HepG2 (cell line): ENCODE results near the gene SLC25A23. TPM values are rescaled to one million over a fixed set of nuclear protein-coding genes. Genes with fewer than 3 reads are reported as not detected.

Experiments
- AKAP8 ChIP-seq: sonication (generic); formaldehyde crosslinking; IDR thresholded peaks from 2 replicates; pipeline ENCODE4 v1.5.1; 2020; ENCODE audit warnings: mild to moderate bottlenecking, missing genetic modification reagents
- ATF7 ChIP-seq, 2 experiments: fragments of 450-650 bp in 1 of 2; sonication (generic) in 1 of 2; formaldehyde crosslinking in 1 of 2; IDR thresholded peaks; 2 replicates each; pipeline versions ENCODE4 v1.4.0 to v1.6.1; 2016 to 2020; ENCODE audit warnings: antibody characterized with exemption in 1 of 2, mild to moderate bottlenecking in 1 of 2, missing genetic modification reagents in 1 of 2
- EP300 ChIP-seq, 3 experiments: sonication (generic) in 1 of 3; formaldehyde crosslinking in 1 of 3; IDR thresholded peaks; 2 replicates each; pipeline versions ENCODE4 v1.5.1 to v1.6.1; 2011 to 2020; ENCODE audit warnings: low read depth in 2 of 3, low read length in 2 of 3, borderline replicate concordance in 1 of 3, improper control_type of control experiment in 1 of 3, mild to moderate bottlenecking in 1 of 3, missing genetic modification reagents in 1 of 3, moderate library complexity in 1 of 3
- KDM2A ChIP-seq: sonication (generic); formaldehyde crosslinking; IDR thresholded peaks from 2 replicates; pipeline ENCODE4 v1.4.0; 2020; ENCODE audit warnings: low read depth, missing genetic modification reagents, borderline replicate concordance
- MZF1 ChIP-seq: sonication (generic); formaldehyde crosslinking; IDR thresholded peaks from 2 replicates; pipeline ENCODE4 v1.8.1; 2023; ENCODE audit warnings: mild to moderate bottlenecking, missing genetic modification reagents, borderline replicate concordance
- NFYC ChIP-seq: IDR thresholded peaks from 2 replicates; pipeline ENCODE4 v1.6.1; 2016; ENCODE audit warnings: missing genetic modification reagents, missing compliant biosample characterization
- SMYD3 ChIP-seq: sonication (generic); formaldehyde crosslinking; IDR thresholded peaks from 2 replicates; pipeline ENCODE4 v1.8.1; 2023; ENCODE audit warnings: mild to moderate bottlenecking, missing genetic modification reagents
- SNAPC5 ChIP-seq: sonication (generic); formaldehyde crosslinking; IDR thresholded peaks from 2 replicates; pipeline ENCODE4 v1.8.1; 2023; ENCODE audit warnings: mild to moderate bottlenecking, missing genetic modification reagents, borderline replicate concordance
- SOX13 ChIP-seq, 3 experiments: fragments of 450-650 bp in 1 of 3; sonication (generic) in 1 of 3; formaldehyde crosslinking in 1 of 3; IDR thresholded peaks in 2 of 3; conservative IDR thresholded peaks in 1 of 3; 2 replicates each; pipeline versions ENCODE4 v1.5.0 to v1.6.1; 2016 to 2020; ENCODE audit warnings: antibody characterized with exemption in 1 of 3, mild to moderate bottlenecking in 1 of 3, missing compliant biosample characterization in 1 of 3, missing genetic modification reagents in 1 of 3, moderate library complexity in 1 of 3
- TEF ChIP-seq: sonication (generic); formaldehyde crosslinking; IDR thresholded peaks from 2 replicates; pipeline ENCODE4 v1.5.0; 2020; ENCODE audit warnings: missing genetic modification reagents
- TSC22D2 ChIP-seq: sonication (generic); formaldehyde crosslinking; IDR thresholded peaks from 2 replicates; pipeline ENCODE4 v1.5.1; 2020; ENCODE audit warnings: missing genetic modification reagents, mild to moderate bottlenecking, borderline replicate concordance
- ZBTB46 ChIP-seq: sonication (generic); formaldehyde crosslinking; IDR thresholded peaks from 2 replicates; pipeline ENCODE4 v1.4.0; 2020; ENCODE audit warnings: mild to moderate bottlenecking, missing genetic modification reagents, borderline replicate concordance
- ZBTB49 ChIP-seq: sonication (generic); formaldehyde crosslinking; IDR thresholded peaks from 2 replicates; pipeline ENCODE4 v1.4.0; 2020; ENCODE audit warnings: missing genetic modification reagents, borderline replicate concordance
- ZFP36L2 ChIP-seq: sonication (generic); formaldehyde crosslinking; IDR thresholded peaks from 2 replicates; pipeline ENCODE4 v1.4.0; 2020; ENCODE audit warnings: missing genetic modification reagents
- ZNF224 ChIP-seq: sonication (generic); formaldehyde crosslinking; IDR thresholded peaks from 2 replicates; pipeline ENCODE4 v1.5.0; 2020; ENCODE audit warnings: mild to moderate bottlenecking, missing genetic modification reagents
- ZNF414 ChIP-seq: sonication (generic); formaldehyde crosslinking; IDR thresholded peaks from 2 replicates; pipeline ENCODE4 v1.5.0; 2020; ENCODE audit warnings: missing genetic modification reagents
- ZNF614 ChIP-seq: IDR thresholded peaks from 2 replicates; pipeline ENCODE4 v1.6.1; 2018; ENCODE audit warnings: missing biosample characterization, missing genetic modification reagents, inconsistent platforms, borderline replicate concordance
- ZNF770 ChIP-seq: sonication (generic); formaldehyde crosslinking; IDR thresholded peaks from 2 replicates; pipeline ENCODE4 v1.5.0; 2020; ENCODE audit warnings: mild to moderate bottlenecking, missing genetic modification reagents
- polyA plus RNA-seq, 8 experiments: library from polyadenylated mRNA; depleted of rRNA in 3 of 8; stranded (reverse) in 7 of 8; unstranded in 1 of 8; fragments of >200 nt; fragmentation: Illumina TruSeq in 4 of 8; extraction: Trizol in 4 of 8; gene quantifications; 2 replicates each; pipeline versions ENCODE4 v1.2.1 to v1.2.3, GENCODE V29; 2011 to 2016; ENCODE audit warnings: low read depth in 4 of 8, missing spikeins in 1 of 8, mixed read lengths in 1 of 8; ENCODE audit not compliant: insufficient read depth in 1 of 8
- total RNA-seq, 5 experiments: library from RNA; depleted of rRNA; stranded (reverse); fragments of >200 nt; fragmentation: Illumina TruSeq; extraction: Trizol; gene quantifications; 2 replicates each; pipeline ENCODE4 v1.2.3, GENCODE V29; 2016; ENCODE audit warnings: low read depth in 1 of 5

SLC25A23 gene
- total and polyA plus RNA-seq, 2 of the 13 experiments (the other 11 are each of a cell fraction or from before 2014, with no cell fraction given) = 12.4 to 15.2 TPM

- TF ChIP-seq ZFP36L2 = no peak
- no peak for TF ChIP-seq AKAP8 (CRISPR knock-in tag)
- TF ChIP-seq KDM2A (CRISPR knock-in tag) = peak; percentile 69; the same call in 1 of the 2 replicates
- TF ChIP-seq TSC22D2 (CRISPR knock-in tag) = no peak
- TF ChIP-seq ZNF224 (CRISPR knock-in tag) = peak; percentile 77; the same call in 1 of the 2 replicates
- TF ChIP-seq ZNF614 (CRISPR knock-in tag) = no peak; the same call in 1 of the 2 replicates
- TF ChIP-seq ZNF414 = no peak
- TF ChIP-seq EP300 (IDR thresholded peaks at IDR 0.05; ENCODE audit: low read depth in 2 of 2, low read length in 2 of 2) = no peak
- no peak for TF ChIP-seq EP300 (CRISPR knock-in tag; IDR thresholded peaks at IDR 0.05; ENCODE audit: borderline replicate concordance)
- no peak for TF ChIP-seq MZF1 (CRISPR knock-in tag)
- TF ChIP-seq ATF7 (IDR thresholded peaks at IDR 0.05) = no peak
- TF ChIP-seq ATF7 (CRISPR knock-in tag; IDR thresholded peaks at IDR 0.05) = no peak
- no peak for TF ChIP-seq ZBTB49 (CRISPR knock-in tag)
- TF ChIP-seq ZNF770 (CRISPR knock-in tag) = no peak
- TF ChIP-seq SNAPC5 (CRISPR knock-in tag) = 0 out of 2 replicates have a peak, but pooled peaks have one; percentile 52
- TF ChIP-seq SMYD3 = no peak
- TF ChIP-seq SOX13 (IDR thresholded peaks at IDR 0.05) = no peak
- TF ChIP-seq SOX13 (CRISPR knock-in tag; conservative IDR thresholded peaks at IDR 0.05 in 1 of 2, IDR thresholded peaks at IDR 0.05 in 1 of 2) = no peak
- TF ChIP-seq TEF (CRISPR knock-in tag) = no peak
- TF ChIP-seq ZBTB46 = no peak
- TF ChIP-seq NFYC (CRISPR knock-in tag) = peak; percentile 21; the same call in 1 of the 2 replicates
Measured at GRCh38 chr19:6464070-6464873, 4.7 kb upstream of the SLC25A23 start, which contains the start of gene CRB3 (continued).
